Peyer's patch (tissue), 4 donors: Measurements from ENCODE around the gene ZNF516.

Experiments used
- POLR2A ChIP-seq, 2 donors: fragments of 450-650 bp; IDR thresholded peaks; one replicate each; pipeline ENCODE4 v1.5.1; 2017; ENCODE audit warnings: antibody characterized with exemption in 2 of 2, mild to moderate bottlenecking in 2 of 2, moderate library complexity in 2 of 2
- TF ChIP-seq, protein P1 (sequence below), 6 experiments: fragments of 450-650 bp in 4 of 6; fragments of 200-600 bp in 2 of 6; sonication (generic) in 1 of 6; IDR thresholded peaks; one replicate each; pipeline ENCODE4 v1.5.1; 2017 to 2019; ENCODE audit warnings: antibody characterized with exemption in 6 of 6, mild to moderate bottlenecking in 3 of 6, moderate library complexity in 1 of 6

DNA sequence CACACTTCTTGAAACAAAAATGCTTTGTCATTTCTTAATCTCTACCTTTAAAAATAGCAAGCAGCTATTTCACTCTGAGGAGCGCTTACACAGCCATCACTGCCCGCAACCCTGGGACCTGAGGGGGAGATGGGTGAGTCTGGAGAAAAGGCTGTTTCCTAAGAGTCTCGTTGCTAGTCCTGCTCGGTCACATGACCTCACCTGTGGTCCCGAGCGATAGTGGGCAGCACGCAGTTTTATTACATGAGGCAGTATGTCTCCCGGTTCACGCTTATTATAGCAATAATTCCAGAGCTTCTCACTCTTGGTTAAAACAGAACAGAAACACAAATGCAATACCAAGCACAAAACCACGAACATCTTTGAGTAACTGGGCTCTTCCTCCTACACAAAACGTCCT, 105.3 kb downstream of the ZNF516 start:
- TF ChIP-seq, protein P1, sequence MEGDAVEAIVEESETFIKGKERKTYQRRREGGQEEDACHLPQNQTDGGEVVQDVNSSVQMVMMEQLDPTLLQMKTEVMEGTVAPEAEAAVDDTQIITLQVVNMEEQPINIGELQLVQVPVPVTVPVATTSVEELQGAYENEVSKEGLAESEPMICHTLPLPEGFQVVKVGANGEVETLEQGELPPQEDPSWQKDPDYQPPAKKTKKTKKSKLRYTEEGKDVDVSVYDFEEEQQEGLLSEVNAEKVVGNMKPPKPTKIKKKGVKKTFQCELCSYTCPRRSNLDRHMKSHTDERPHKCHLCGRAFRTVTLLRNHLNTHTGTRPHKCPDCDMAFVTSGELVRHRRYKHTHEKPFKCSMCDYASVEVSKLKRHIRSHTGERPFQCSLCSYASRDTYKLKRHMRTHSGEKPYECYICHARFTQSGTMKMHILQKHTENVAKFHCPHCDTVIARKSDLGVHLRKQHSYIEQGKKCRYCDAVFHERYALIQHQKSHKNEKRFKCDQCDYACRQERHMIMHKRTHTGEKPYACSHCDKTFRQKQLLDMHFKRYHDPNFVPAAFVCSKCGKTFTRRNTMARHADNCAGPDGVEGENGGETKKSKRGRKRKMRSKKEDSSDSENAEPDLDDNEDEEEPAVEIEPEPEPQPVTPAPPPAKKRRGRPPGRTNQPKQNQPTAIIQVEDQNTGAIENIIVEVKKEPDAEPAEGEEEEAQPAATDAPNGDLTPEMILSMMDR (IDR thresholded peaks at IDR 0.05), result no peak
- TF ChIP-seq POLR2A (IDR thresholded peaks at IDR 0.05), result no peak
